Measurements from ENCODE around the gene AGMAT. TPM values are rescaled to one million over a fixed set of nuclear protein-coding genes. Genes with fewer than 3 reads are reported as not detected.

AGMAT gene
- total and polyA plus RNA-seq, 2 of the 13 experiments (the other 11 are each of a cell fraction or from before 2014, with no cell fraction given): 59.1 to 174 TPM

GRCh38 chr1:15617173-15618076 lies 32.6 kb upstream of the AGMAT start, which contains the start of gene DDI2 (continued):
- TF ChIP-seq ARHGAP35 (CRISPR knock-in tag; IDR thresholded peaks at IDR 0.05; ENCODE audit: borderline replicate concordance) (no peak), IRX3 (CRISPR knock-in tag; IDR thresholded peaks at IDR 0.05; ENCODE audit: borderline replicate concordance, low read depth) (peak; percentile 44; the same call in 1 of the 2 replicates), NCOA2 (CRISPR knock-in tag; IDR thresholded peaks at IDR 0.05) (no peak; the same call in 1 of the 2 replicates), ZNF773 (CRISPR knock-in tag; IDR thresholded peaks at IDR 0.05; ENCODE audit: borderline replicate concordance) (peak; percentile 46; the same call in 1 of the 2 replicates), ZNF207 (IDR thresholded peaks at IDR 0.05; ENCODE audit: borderline replicate concordance) (no peak), ZNF777 (CRISPR knock-in tag; IDR thresholded peaks at IDR 0.05) (peak; percentile 57), ZNF136 (CRISPR knock-in tag; IDR thresholded peaks at IDR 0.05; ENCODE audit: low read depth) (no peak), ZNF678 (CRISPR knock-in tag; IDR thresholded peaks at IDR 0.05) (no peak), SOX13 (IDR thresholded peaks at IDR 0.05) (no peak), SOX13 (CRISPR knock-in tag; conservative IDR thresholded peaks at IDR 0.05 in 1 of 2, IDR thresholded peaks at IDR 0.05 in 1 of 2) (no peak), ZNF580 (CRISPR knock-in tag; IDR thresholded peaks at IDR 0.05; ENCODE audit: borderline replicate concordance, low read depth) (no peak), THRA (CRISPR knock-in tag; IDR thresholded peaks at IDR 0.05; ENCODE audit: borderline replicate concordance) (0 out of 2 replicates have a peak, but pooled peaks have one; percentile 9), ZNF747 (CRISPR knock-in tag; IDR thresholded peaks at IDR 0.05; ENCODE audit: borderline replicate concordance) (peak; percentile 49; the same call in 1 of the 2 replicates), GTF3A (CRISPR knock-in tag; conservative IDR thresholded peaks at IDR 0.05) (no peak), UBTF (CRISPR knock-in tag; IDR thresholded peaks at IDR 0.05) (peak; percentile 76), BCL3 (CRISPR knock-in tag; IDR thresholded peaks at IDR 0.05) (0 out of 2 replicates have a peak, but pooled peaks have one; percentile 62), ZNF256 (CRISPR knock-in tag; conservative IDR thresholded peaks at IDR 0.05) (no peak), SALL2 (CRISPR knock-in tag; IDR thresholded peaks at IDR 0.05) (peak; percentile 96), ZGPAT (CRISPR knock-in tag; IDR thresholded peaks at IDR 0.05) (no peak; the same call in 1 of the 2 replicates), MAF1 (CRISPR knock-in tag; IDR thresholded peaks at IDR 0.05; ENCODE audit: borderline replicate concordance) (0 out of 2 replicates have a peak, but pooled peaks have one; percentile 64), ZNF431 (CRISPR knock-in tag; IDR thresholded peaks at IDR 0.05; ENCODE audit: borderline replicate concordance, low read depth) (peak; percentile 93; the same call in 1 of the 2 replicates), PAF1 (CRISPR knock-in tag; IDR thresholded peaks at IDR 0.05) (no peak)
